ENCODE results near the gene CDH18. TPM values are rescaled to one million over a fixed set of nuclear protein-coding genes. Genes with fewer than 3 reads are reported as not detected.
"Not testable (repeated sequence)": the region's sequence is repeated elsewhere in the genome, so short reads cannot be mapped to it uniquely, and the experiment has no call there.

Gene CDH18
- polyA plus RNA-seq, 3 donors: 0.03 to 0.06 TPM; not detected in 1

DNA sequence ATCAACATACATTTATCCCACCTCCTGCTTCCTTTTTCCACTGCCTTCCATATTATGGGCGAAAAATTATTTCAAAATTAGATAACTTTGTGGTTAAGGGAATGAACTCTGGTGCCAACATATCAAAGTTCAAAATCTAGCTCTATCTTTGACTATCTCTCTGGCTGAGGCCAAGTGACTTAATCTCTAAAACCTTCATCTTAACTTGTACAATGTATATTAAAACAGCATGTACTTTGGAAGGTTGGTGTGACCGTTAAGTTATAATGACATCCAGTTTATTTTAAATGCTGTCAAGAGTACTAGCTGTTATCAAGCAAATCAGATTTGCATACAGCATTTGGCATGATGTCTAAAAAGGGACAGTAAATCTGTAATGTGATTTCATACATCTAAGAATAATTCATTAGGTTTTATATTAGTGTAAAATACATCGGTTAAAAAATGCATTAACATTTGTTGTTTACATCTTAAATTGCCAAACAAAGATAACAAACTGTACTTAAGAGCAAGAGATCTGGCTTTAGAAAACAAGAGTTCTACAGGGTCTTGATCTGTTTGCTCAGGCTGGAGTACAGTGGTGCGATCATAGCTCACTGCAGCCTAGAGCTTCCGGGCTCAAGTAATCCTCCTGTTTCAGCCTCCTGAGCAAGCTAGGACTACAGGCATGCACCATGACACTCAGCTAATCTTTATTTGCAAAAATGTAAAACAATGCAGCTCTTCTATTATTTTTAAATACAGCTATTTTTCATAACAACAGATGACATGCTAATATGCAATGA lies 102.8 kb downstream of the CDH18 start:
- H3K27ac ChIP-seq (ENCODE audit: low read depth, low read length): no peak overlapping the region
- 71 to 74% (median 74%) methylated on average over 5 of the region's 5 CpGs for WGBS, 3 donors

DNA sequence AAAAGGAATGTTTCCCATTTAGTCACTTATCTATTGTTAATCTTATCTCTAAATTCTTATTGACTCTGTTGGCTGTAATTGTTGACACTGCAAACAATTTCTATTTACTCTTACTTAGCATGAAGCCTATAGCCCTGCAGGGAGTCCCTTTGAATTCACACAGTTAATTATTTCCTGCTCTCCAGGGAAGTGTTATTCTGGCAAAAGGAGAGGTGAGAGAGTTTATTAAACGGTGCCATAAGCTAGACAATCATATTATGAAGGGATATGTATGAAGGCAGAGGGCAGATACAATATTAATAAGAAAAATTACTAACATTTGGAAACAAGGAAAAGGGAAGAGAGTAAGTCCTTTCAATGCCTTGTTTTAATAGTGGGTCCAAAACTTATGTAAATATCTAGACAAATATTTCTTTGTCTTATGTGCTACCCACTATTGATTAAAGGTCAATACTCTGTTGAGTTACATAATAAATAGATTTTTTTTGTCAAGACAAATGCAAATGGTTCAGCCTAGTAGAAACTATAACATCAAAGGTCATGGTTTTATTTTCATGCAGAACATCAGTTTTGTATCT lies 107.1 kb downstream of the CDH18 start:
- 0 to 10% (median 5%) methylated on average over 1 of the region's 1 CpG for WGBS, 3 donors
- no peak overlapping the region for H3K27ac ChIP-seq (ENCODE audit: low read depth, low read length)

DNA sequence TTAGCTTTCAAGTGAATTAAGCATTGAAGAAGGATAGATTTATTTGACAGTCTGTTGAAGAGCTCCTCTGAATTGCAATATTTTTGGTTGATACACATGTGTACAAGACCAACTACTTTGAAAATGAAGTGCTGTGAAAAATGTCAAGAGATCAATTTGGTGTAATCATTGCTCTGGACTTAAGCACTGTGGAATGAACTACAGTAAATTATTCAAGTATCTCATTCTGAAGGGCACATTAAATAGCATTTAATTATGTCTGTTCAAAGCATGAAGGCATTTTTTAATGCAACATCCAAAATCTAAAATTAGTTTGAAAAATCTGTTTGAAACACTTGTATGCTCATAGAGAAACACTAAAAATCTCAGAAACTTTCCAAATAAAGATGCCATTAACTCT lies 107.5 kb downstream of the CDH18 start:
- H3K27ac ChIP-seq (ENCODE audit: low read depth, low read length): no peak overlapping the region

DNA sequence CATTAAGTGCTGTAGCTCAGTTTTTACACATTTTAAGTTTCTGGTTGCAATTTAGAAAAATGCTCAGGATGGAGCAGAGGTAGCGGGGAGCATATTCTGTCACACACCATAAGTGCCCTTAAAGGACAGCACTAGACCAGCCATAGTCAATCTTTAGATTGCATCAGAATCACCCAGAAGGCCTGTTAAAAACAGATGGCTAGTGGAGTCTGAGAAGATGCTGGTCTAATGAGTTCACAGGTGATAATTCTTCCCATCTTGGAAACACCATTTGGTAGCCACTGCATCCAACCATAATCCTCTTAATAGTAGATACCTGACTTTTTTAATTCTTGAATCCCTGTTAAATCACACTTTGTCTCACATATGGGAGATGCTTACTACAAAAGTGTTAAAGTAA lies 113.2 kb downstream of the CDH18 start:
- WGBS, 3 donors: 90 to 100% (median 98%) methylated on average over 1 of the region's 1 CpG
- H3K27ac ChIP-seq (ENCODE audit: low read depth, low read length): no peak overlapping the region

DNA sequence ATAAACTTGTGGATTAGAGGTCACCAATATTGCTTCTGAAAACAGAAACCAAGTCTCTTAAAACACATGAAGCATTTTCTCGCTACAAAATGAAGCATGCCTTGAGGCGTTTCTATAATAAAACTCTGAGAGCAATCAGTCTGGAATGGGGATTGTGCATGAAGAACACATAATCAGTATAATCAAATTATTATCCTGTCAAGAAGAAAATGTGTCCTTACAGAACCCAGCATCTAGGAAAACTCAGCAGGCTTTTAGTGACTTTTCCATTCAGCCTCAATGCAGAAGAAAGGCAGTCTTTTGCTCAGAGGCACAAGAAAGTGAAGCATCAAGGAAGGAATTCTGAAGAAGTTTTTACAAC lies 121.9 kb downstream of the CDH18 start:
- H3K27ac ChIP-seq (ENCODE audit: low read depth, low read length): no peak overlapping the region
- WGBS, 3 donors: 83 to 87% (median 86%) methylated on average over 2 of the region's 2 CpGs

DNA sequence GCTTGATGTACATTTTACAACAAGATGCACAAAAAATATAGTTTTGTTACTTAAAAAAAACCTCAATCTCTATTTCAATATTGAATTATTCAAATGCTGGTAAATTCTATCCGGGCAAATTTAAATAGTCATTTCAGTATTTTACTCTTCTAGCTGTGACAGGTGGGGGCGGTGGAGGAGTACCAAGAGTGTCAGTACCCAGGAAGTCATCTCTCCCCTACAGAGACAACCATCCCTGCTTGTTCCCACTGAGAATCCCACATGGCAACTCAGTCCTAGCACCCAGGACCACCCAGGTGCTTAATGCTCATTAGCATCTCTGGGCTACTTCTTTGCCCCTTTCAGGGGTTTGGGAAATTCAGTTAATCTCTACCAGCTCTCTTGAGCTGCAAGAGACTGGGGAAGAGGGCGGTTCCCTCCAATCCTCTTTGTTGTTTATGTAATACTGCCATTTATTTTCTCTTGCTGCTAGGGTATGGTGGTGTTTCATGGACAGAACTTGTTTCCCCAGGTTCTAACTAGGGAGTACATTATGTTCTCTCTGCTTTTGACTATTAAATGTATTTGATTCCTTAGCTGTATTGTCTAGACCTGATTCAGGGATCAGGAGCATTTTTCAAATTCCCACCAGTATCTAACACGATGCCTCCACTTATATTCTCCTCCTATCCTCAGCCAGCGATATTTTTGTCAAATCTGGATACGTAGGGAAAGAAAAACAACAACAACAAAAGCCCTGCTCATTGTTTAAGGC lies 122.5 kb downstream of the CDH18 start:
- no peak overlapping the region for H3K27ac ChIP-seq (ENCODE audit: low read depth, low read length)
- 83 to 91% (median 84%) methylated on average over 6 of the region's 6 CpGs for WGBS, 3 donors

DNA sequence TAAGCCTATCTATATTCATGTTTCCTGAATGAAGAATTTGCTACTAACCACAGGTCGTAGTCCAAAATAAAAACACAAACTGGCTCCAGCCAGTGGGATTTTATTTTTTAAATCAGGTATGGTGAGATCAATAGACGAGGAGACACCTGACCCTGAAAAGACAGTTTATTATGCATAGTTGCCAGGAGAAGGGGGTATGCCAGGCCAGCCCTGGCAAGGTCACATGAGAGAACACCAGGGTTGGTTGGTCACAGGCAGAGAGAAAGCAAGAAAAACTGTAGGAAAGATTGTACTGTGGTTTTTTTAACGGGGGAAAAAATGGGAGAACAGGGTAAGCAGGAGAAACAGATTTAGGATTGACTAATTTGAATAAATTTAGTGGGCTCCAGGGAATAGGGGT lies 125.3 kb downstream of the CDH18 start:
- 37 to 74% (median 71%) methylated on average over 3 of the region's 3 CpGs for WGBS, 3 donors

DNA sequence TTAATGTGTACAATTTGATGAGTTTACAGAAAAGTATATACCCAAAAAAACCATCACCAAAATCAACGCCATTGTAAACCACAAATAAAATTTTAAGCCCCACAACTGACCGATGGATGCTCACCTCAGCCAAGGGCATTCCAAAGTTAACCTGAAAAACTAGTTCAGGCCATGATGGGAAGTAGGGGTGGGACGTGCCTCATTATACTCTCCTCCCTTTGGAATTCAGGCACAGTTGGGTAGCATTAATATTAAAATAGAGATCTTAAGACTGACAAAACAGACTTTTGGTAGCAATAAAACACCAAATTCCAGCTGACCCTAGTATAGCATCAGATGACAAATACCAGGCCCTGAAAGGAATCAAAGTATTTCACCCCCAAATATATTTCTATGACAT lies 129.0 kb downstream of the CDH18 start:
- H3K27ac ChIP-seq (ENCODE audit: low read depth, low read length): no peak overlapping the region
- WGBS, 3 donors: 74 to 89% (median 77%) methylated on average over 3 of the region's 3 CpGs

More for the DNA sequence above, 125.3 kb downstream of the CDH18 start:
- no peak overlapping the region for H3K27ac ChIP-seq (ENCODE audit: low read depth, low read length)

DNA sequence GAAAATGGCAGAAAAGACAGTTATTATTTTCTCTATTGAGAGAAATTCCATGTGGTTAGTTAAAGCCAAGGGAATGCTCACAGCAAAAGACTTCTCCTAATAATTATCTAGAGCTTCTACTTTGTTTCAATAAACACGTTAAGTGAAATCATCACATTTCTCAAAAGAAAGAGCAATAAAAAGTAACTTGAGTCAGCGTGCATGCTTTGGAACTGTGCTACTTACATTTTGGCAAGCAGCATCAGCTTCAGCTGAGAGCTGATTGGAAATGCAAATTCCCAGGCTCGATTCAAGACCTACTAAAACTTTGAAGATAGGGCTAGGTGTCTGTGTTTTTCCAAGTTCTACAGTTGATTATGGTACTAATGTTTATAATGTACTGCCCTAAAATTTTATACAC lies 132.1 kb downstream of the CDH18 start:
- 32 to 69% (median 63%) methylated on average over 3 of the region's 3 CpGs for WGBS, 3 donors

DNA sequence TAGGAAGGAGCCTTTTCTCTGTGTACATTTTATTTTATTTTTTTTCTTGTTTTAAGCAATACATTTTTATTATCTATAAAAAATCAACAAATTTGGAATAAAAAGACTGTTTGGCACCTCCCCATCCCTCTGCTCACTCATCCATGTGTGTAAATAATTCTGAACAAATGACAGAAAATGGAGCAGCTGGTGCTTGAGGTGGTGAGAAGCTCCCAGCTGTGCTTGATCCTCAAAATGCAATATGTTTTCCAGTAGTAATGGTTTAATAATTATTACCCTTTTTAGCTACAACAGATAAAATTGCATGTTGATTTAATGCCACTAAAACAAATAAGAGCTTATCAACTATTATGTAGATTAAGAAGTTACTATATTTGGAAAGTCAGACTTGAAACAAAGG lies 132.5 kb downstream of the CDH18 start:
- no peak overlapping the region for H3K27ac ChIP-seq (ENCODE audit: low read depth, low read length)

More for the DNA sequence above, 132.1 kb downstream of the CDH18 start:
- H3K27ac ChIP-seq (ENCODE audit: low read depth, low read length): no peak overlapping the region

DNA sequence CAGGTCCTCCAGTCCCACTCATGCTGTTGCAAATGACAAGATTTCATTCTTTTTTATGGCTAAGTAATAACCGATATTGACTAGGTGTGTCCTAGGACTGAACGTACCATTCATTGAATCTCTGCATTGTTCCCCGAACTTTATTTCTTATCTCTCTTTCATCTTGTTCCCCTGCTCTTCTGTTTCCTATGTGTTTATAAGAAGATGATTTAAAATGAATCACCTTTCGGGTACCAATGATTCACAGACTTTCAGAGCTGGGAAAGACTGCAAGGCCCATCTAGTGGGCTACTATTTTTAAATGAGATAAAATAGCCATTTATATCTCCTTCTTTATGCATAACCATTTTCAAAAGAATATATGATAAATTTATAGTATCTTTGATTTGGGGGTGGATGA lies 133.0 kb downstream of the CDH18 start:
- 83 to 88% (median 84%) methylated on average over 4 of the region's 4 CpGs for WGBS, 3 donors
- H3K27ac ChIP-seq (ENCODE audit: low read depth, low read length): no peak overlapping the region

DNA sequence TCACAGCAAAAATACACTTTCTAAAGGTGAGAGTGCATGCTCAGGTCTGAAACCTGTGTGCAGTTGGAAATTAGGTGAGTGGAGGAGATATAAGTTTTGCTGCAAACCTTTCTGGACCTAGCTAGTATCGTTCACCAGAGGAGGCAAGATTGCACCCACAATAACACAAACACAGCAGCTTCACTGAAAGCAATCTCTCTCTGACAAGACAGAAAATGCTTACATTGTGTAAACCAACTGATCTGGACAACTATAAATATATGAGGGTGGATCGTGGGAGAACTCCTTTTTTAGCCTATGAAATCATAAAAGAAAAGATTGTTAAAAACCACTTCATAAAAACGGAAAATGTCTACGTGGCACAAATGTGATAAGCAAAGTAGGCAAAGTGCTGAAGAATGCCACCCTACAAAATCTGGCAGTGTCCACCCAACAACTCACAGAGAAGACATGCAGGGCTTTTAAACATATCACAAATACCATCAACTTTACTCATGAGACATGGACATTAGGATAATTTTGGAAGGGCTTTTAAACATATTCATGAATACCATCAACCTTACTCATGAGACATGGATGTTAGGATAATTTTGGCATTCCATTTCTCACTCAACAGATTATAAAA lies 134.3 kb downstream of the CDH18 start:
- no peak overlapping the region for H3K27ac ChIP-seq (ENCODE audit: low read depth, low read length)
- WGBS, 3 donors: 65 to 70% (median 66%) methylated on average over 4 of the region's 4 CpGs

DNA sequence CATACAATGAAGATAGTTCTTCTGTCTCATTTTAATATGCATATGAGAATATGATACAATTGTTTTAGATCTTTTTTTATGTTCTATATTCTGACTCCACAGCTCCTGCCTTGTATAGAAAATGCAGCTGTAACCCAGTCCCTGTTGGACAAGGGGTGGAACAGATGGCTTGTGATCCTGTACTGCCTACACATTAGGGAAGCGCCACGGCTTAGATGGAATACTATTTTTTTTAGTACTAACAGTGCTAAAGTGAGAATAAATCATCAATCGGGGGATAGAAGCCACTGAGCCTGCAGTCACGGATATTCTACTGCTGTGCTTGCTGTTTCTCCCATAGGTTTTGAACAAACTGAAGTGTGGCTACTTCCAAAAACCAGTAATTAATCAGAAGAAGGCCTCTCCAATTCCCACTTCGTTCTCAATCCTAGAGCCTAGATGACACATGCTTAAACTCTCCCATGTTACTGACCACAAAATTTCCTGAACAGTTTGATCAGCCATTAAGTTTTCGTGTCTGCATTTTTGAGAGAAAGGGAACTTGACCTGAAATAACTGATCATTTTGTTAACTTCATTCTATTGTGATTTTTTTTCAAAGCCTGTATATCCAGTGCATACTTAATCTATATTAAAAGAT lies 150.3 kb downstream of the CDH18 start:
- WGBS, 3 donors: 44 to 77% (median 52%) methylated on average over 6 of the region's 6 CpGs
- H3K27ac ChIP-seq (ENCODE audit: low read depth, low read length): no peak overlapping the region

DNA sequence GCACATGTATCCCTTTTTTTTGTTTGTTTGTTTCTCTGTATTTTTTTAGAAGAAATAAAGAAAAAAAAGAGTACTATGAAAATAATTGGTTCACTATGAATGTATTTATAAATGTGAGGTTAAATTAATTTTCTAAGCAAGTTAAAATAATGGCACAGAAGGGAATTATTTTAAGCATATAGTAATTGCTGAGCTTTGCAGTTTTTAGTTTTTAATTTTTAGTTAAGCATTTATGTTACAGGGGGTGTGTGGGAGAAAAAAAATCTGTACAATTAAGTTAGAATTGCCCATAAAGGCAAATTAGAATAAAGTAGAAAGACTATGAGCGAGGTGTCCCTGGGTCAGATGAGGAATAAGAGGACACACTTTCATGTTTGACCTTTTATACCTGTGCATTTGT lies 152.6 kb downstream of the CDH18 start:
- H3K27ac ChIP-seq (ENCODE audit: low read depth, low read length): no peak overlapping the region
- WGBS, 3 donors: 74 to 91% (median 80%) methylated on average over 1 of the region's 1 CpG

DNA sequence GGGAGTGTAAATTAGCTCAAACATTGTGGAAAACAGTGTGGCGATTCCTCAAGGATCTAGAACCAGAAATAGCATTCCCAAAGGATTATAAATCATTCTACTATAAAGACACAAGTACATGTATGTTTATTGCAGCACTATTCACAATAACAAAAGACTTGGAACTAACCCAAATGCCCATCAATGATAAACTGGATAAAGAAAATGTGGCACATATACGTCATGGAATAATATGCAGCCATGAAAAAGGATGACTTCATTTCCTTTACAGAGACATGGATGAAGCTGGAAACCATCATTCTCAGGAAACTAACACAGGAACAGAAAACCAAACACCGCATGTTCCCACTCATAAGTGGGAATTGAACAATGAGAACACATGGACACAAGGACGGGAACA lies 175.3 kb downstream of the CDH18 start:
- H3K27ac ChIP-seq (ENCODE audit: low read depth, low read length): not testable (repeated sequence)
- 89 to 92% (median 89%) methylated on average over 4 of the region's 4 CpGs for WGBS, 3 donors

DNA sequence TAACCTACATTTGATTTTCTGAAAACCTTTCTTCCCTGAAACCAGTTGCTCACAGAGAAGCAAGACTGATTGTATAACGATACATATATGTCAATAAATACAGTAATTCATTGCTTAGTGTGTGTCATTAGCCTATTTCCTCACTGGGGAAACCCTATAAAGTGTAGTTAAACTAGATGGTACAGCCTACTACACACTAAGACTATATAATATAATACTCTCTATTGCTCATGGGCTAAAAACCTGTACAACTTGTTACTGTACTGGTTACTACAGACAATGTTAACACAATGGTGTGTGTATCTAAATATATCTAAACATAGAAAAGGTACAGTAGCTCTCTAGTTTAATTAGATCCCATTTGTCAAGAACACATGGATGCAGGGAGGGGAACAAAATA lies 181.2 kb downstream of the CDH18 start:
- 82 to 93% (median 89%) methylated on average over 1 of the region's 1 CpG for WGBS, 3 donors
- no peak overlapping the region for H3K27ac ChIP-seq (ENCODE audit: low read depth, low read length)

DNA sequence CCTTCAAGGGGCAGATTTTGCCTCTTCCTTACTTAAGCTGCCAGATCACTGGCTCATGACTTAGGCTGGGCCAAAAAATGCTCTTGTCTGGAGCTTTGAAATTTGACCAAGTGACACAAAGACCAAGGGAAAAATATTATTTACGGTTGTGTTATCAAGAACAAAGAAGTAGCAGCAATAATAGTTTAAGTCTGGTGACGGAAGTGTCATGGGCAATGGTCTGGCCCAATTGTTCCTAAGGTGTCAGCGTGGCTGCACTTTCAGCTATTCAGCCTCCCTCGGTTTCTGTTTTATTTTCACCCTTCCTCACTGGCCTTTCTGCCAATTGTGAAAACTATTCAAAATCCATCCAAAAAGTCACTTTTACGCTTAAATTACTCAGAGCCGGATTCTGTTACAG lies 185.3 kb downstream of the CDH18 start:
- WGBS, 3 donors: 82 to 93% (median 86%) methylated on average over 6 of the region's 6 CpGs
- no peak overlapping the region for H3K27ac ChIP-seq (ENCODE audit: low read depth, low read length)

DNA sequence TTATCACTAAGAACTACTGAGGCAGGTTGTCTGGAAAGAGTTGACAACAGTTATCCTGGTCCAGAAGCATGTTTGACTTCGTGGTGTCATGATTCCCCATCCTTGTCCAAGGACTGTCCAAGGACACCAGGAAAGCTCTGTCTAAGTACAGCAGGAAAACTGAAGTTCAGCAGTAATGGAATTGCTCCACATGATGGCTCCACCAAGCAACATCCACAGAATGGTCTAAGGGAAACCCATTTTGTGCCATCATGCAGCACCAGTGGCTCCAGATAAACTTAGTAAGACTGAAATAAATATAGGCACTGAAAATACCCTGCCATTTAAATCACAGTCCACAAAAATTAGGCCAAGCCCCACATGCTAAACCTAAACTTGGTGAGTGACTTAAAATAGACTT lies 192.8 kb downstream of the CDH18 start:
- WGBS, 3 donors: 51 to 84% (median 66%) methylated on average over 1 of the region's 1 CpG
- no peak overlapping the region for H3K27ac ChIP-seq (ENCODE audit: low read depth, low read length)

All from adipose tissue (tissue), 3 donors.